ENCODE results near the gene AMN.

DNA sequence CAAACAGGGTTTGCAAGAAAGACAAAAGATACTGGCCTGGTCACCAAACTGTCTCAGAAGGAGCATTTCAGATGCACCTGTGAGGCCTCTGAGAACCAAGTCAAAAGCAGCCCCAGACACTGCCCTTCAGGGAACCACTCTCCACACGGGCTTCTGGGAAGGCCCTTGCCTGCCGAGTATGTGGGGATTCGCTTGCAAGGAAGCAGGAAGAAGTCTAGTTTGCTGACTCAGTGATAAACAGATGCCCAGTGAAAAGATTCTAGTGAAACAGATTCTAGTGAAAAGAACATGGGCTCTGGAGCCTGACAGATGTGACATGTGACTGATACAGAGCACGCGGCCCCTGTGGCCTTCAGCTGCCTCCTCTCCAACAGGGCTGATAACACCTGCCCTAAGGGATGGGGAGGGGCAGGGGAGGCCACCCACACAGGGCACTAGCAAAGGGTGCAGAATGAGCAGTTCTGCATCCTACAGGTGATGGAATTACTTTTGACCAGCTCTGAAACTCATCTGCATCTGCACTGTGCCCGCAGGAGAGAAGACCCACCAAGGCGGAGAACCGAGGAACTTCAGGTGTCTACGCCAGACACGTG is 19.1 kb downstream of the AMN start:
- TF ChIP-seq, protein P1, sequence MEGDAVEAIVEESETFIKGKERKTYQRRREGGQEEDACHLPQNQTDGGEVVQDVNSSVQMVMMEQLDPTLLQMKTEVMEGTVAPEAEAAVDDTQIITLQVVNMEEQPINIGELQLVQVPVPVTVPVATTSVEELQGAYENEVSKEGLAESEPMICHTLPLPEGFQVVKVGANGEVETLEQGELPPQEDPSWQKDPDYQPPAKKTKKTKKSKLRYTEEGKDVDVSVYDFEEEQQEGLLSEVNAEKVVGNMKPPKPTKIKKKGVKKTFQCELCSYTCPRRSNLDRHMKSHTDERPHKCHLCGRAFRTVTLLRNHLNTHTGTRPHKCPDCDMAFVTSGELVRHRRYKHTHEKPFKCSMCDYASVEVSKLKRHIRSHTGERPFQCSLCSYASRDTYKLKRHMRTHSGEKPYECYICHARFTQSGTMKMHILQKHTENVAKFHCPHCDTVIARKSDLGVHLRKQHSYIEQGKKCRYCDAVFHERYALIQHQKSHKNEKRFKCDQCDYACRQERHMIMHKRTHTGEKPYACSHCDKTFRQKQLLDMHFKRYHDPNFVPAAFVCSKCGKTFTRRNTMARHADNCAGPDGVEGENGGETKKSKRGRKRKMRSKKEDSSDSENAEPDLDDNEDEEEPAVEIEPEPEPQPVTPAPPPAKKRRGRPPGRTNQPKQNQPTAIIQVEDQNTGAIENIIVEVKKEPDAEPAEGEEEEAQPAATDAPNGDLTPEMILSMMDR (conservative IDR thresholded peaks at IDR 0.05; ENCODE audit: low read depth in 2 of 2), result no peak
- TF ChIP-seq POLR2AphosphoS5 (IDR thresholded peaks at IDR 0.05; ENCODE audit: low read depth), result no peak
- TF ChIP-seq, protein P2, sequence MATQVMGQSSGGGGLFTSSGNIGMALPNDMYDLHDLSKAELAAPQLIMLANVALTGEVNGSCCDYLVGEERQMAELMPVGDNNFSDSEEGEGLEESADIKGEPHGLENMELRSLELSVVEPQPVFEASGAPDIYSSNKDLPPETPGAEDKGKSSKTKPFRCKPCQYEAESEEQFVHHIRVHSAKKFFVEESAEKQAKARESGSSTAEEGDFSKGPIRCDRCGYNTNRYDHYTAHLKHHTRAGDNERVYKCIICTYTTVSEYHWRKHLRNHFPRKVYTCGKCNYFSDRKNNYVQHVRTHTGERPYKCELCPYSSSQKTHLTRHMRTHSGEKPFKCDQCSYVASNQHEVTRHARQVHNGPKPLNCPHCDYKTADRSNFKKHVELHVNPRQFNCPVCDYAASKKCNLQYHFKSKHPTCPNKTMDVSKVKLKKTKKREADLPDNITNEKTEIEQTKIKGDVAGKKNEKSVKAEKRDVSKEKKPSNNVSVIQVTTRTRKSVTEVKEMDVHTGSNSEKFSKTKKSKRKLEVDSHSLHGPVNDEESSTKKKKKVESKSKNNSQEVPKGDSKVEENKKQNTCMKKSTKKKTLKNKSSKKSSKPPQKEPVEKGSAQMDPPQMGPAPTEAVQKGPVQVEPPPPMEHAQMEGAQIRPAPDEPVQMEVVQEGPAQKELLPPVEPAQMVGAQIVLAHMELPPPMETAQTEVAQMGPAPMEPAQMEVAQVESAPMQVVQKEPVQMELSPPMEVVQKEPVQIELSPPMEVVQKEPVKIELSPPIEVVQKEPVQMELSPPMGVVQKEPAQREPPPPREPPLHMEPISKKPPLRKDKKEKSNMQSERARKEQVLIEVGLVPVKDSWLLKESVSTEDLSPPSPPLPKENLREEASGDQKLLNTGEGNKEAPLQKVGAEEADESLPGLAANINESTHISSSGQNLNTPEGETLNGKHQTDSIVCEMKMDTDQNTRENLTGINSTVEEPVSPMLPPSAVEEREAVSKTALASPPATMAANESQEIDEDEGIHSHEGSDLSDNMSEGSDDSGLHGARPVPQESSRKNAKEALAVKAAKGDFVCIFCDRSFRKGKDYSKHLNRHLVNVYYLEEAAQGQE (IDR thresholded peaks at IDR 0.05; ENCODE audit: unreplicated experiment), result no peak
- no peak for TF ChIP-seq EZH2phosphoT487 (IDR thresholded peaks at IDR 0.05; ENCODE audit: unreplicated experiment)
- TF ChIP-seq ZNF114 (CRISPR knock-in tag; IDR thresholded peaks at IDR 0.05), result no peak
- TF ChIP-seq NANOG (IDR thresholded peaks at IDR 0.05; ENCODE audit: borderline replicate concordance), result no peak
- no peak for TF ChIP-seq CREB1 (CRISPR knock-in tag; IDR thresholded peaks at IDR 0.05; ENCODE audit: low read depth)
- TF ChIP-seq JUNB (IDR thresholded peaks at IDR 0.05; ENCODE audit: unreplicated experiment), result no peak
- no peak for TF ChIP-seq EZH2 (IDR thresholded peaks at IDR 0.05; ENCODE audit: low read depth, unreplicated experiment)
- no peak for TF ChIP-seq ZNF331 (CRISPR knock-in tag; IDR thresholded peaks at IDR 0.05; ENCODE audit: low read depth)
- TF ChIP-seq, protein P3, sequence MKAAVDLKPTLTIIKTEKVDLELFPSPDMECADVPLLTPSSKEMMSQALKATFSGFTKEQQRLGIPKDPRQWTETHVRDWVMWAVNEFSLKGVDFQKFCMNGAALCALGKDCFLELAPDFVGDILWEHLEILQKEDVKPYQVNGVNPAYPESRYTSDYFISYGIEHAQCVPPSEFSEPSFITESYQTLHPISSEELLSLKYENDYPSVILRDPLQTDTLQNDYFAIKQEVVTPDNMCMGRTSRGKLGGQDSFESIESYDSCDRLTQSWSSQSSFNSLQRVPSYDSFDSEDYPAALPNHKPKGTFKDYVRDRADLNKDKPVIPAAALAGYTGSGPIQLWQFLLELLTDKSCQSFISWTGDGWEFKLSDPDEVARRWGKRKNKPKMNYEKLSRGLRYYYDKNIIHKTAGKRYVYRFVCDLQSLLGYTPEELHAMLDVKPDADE (IDR thresholded peaks at IDR 0.05), result no peak

Data from GM23338 (cell line).